Right lobe of liver (tissue), 6 donors: ENCODE data around the gene LHPP. TPM values are rescaled to one million over a fixed set of nuclear protein-coding genes. Genes with fewer than 3 reads are reported as not detected.

ENCODE experiments used
- ATAC-seq, 4 donors: fragments of 200-7000 bp; cut with Tn5 transposase; one replicate each; pipeline ENCODE4 v1.9.1; 2020; ENCODE audit warnings: mild to moderate bottlenecking in 4 of 4, moderate library complexity in 4 of 4
- DNase-seq, 3 donors: peaks; one replicate each; pipeline ENCODE4 v3.0.0-alpha.2; 2020
- H3K27ac ChIP-seq, 3 donors: fragments of 200-600 bp; one replicate each; pipeline ENCODE4 v1.8.0; 2022
- H3K27me3 ChIP-seq, 2 donors: fragments of 200-600 bp; one replicate each; pipeline ENCODE4 v1.8.0; 2022
- H3K36me3 ChIP-seq, 4 donors: fragments of 200-600 bp; sonication (generic) in 1 of 4; one replicate each; pipeline versions ENCODE4 v1.5.1 to v1.8.0; 2017 to 2022; ENCODE audit warnings: control low read depth in 1 of 4
- H3K4me1 ChIP-seq, 4 donors: fragments of 200-600 bp; sonication (generic) in 1 of 4; one replicate each; pipeline versions ENCODE4 v1.5.1 to v1.8.0; 2017 to 2022; ENCODE audit warnings: control low read depth in 1 of 4
- H3K4me3 ChIP-seq, 3 donors: fragments of 200-600 bp; one replicate each; pipeline ENCODE4 v1.8.0; 2022
- H3K9me3 ChIP-seq, 4 donors: fragments of 200-600 bp; sonication (generic) in 1 of 4; one replicate each; pipeline versions ENCODE4 v1.5.1 to v1.8.0; 2017 to 2022; ENCODE audit warnings: control low read depth in 1 of 4
- POLR2A ChIP-seq: fragments of 450-650 bp; IDR thresholded peaks from one replicate; pipeline ENCODE4 v1.6.1; 2017; ENCODE audit warnings: antibody characterized with exemption, mild to moderate bottlenecking
- WGBS: methylation state at CpG from one replicate; pipeline ENCODE4 v1.1.6; 2018; ENCODE audit warnings: low coverage, low lambda C conversion rate; ENCODE audit not compliant: insufficient coverage; ENCODE audit errors: missing lambda C conversion rate; 5-methylcytosine and 5-hydroxymethylcytosine counted together
- intact Hi-C, 2 donors: fragments of 100-400 bp; cut with DNase I; formaldehyde crosslinking; loops; one replicate each; pipeline versions ENCODE4 v1.11.2 to v1.14.1; 2022
- long read RNA-seq: library from polyadenylated mRNA; unstranded; transcript quantifications from one replicate; pipeline ENCODE4 v2.0.0, GENCODE V29; 2019
- total RNA-seq, 6 experiments: library from RNA; depleted of rRNA in 2 of 6; stranded (reverse); fragments of >200 nt in 2 of 6; fragmentation: NEBNext Ultra II Directional in 3 of 6; extraction: Animal tissue kit (Norgen Biotek cat#: 25700) in 3 of 6; gene quantifications; one replicate each; pipeline versions ENCODE4 v1.1.0 to v1.2.4, GENCODE V29; 2016 to 2023
- TF ChIP-seq, protein P1 (sequence below), 4 donors: fragments of 200-600 bp in 3 of 4; fragments of 450-650 bp in 1 of 4; IDR thresholded peaks; one replicate each; pipeline versions ENCODE4 v1.5.1 to v1.8.0; 2016 to 2022; ENCODE audit warnings: antibody characterized with exemption in 4 of 4, mild to moderate bottlenecking in 2 of 4
- donor health status: DM: no; HTN: yes; CAD: no.
- donor health status: DM: no; HTN: no; CAD: no.
- donor health status: DM: no; HTN: no; CAD: no.
- donor health status: DM: no; HTN: yes; CAD: no.
- donor health status: DM: no; HTN: yes; CAD: no.

LHPP gene
- total RNA-seq: 10 to 100 TPM; 19.3 to 56.3 (median 36.3) TPM
- long read RNA-seq, partial matches to known transcripts: 0 of 13 reads
- long read RNA-seq, other reads (novel, unspliced or antisense): 8 of 13 reads

- TF ChIP-seq, protein P1, sequence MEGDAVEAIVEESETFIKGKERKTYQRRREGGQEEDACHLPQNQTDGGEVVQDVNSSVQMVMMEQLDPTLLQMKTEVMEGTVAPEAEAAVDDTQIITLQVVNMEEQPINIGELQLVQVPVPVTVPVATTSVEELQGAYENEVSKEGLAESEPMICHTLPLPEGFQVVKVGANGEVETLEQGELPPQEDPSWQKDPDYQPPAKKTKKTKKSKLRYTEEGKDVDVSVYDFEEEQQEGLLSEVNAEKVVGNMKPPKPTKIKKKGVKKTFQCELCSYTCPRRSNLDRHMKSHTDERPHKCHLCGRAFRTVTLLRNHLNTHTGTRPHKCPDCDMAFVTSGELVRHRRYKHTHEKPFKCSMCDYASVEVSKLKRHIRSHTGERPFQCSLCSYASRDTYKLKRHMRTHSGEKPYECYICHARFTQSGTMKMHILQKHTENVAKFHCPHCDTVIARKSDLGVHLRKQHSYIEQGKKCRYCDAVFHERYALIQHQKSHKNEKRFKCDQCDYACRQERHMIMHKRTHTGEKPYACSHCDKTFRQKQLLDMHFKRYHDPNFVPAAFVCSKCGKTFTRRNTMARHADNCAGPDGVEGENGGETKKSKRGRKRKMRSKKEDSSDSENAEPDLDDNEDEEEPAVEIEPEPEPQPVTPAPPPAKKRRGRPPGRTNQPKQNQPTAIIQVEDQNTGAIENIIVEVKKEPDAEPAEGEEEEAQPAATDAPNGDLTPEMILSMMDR (IDR thresholded peaks at IDR 0.05): peak; percentile 43 to 67 (median 50)
- peak; percentile 56 for TF ChIP-seq POLR2A
- peak within 1 kb of the TSS; percentile 65 to 88 (median 73) for H3K4me3 ChIP-seq
- 0% methylated on average over 11 of the region's 81 CpGs for WGBS
- DNase-seq (peak; percentile 90 to 93 (median 91)), ATAC-seq (peak; percentile 89 to 95 (median 93))
- peak within 1 kb of the TSS; percentile 71 to 84 (median 77) for H3K27ac ChIP-seq
- H3K36me3 ChIP-seq: no peaks in the 10 kb centered on the region
- no peaks in the 10 kb centered on the region for H3K9me3 ChIP-seq
- H3K4me1 ChIP-seq: peaks cover 0 to 43% (median 9%) of the 10 kb centered on the region in 4 donors
- H3K27me3 ChIP-seq: no peaks in the 10 kb centered on the region
- intact Hi-C loops: no loop called here
Measured at GRCh38 chr10:124461642-124462347, at the start of gene LHPP. Gene LHPP (plus strand): TSS chr10:124461823. CDS start chr10:124461863, 40 bp downstream.

DNA sequence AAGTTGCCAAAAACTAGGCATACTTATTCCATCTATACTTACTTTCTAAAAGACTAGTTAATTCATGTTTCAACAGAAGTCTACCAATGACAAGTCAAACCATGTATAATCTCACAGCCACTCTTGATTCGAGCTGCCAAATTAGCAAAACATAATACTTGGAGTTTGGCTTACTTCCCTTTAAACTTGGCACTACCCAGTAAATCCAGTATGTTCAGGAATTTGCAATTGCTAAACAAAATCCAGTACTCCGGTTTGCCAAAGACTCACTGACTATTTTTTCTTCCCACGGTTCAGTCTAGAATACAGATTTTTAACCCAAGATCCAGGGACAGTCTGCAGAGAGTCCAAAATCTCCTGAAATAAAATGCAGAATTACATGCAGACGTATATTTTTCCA lies 47.5 kb upstream of the LHPP start:
- Histone ChIP-seq H3K27ac (peak overlapping the region in 1 of 3 donors; percentile 3), H3K9me3 (no peaks in the 10 kb centered on the region), H3K27me3 (no peaks in the 10 kb centered on the region), H3K36me3 (no peaks in the 10 kb centered on the region), H3K4me3 (no peak overlapping the region), H3K4me1 (peaks cover 0 to 33% (median 3%) of the 10 kb centered on the region in 4 donors)
- ATAC-seq: peak in 1 of 4 donors; percentile 4
- no peak for DNase-seq
- intact Hi-C loops: no loop called here
- no peak for TF ChIP-seq POLR2A
- TF ChIP-seq, protein P1 (IDR thresholded peaks at IDR 0.05): no peak
- WGBS: 23% methylated on average over 4 of the region's 4 CpGs

GRCh38 chr10:124415210-124415609 lies 46.4 kb upstream of the LHPP start:
- TF ChIP-seq, protein P1 (IDR thresholded peaks at IDR 0.05): no peak
- no peak for TF ChIP-seq POLR2A
- intact Hi-C loops: no loop called here
- H3K4me3 ChIP-seq: no peak overlapping the region
- 92% methylated on average over 2 of the region's 2 CpGs for WGBS
- ATAC-seq: no peak
- peaks cover 0 to 33% (median 3%) of the 10 kb centered on the region in 4 donors for H3K4me1 ChIP-seq
- no peak for DNase-seq
- no peaks in the 10 kb centered on the region for H3K27me3 ChIP-seq
- H3K9me3 ChIP-seq: no peaks in the 10 kb centered on the region
- H3K27ac ChIP-seq: no peak overlapping the region
- H3K36me3 ChIP-seq: no peaks in the 10 kb centered on the region

DNA sequence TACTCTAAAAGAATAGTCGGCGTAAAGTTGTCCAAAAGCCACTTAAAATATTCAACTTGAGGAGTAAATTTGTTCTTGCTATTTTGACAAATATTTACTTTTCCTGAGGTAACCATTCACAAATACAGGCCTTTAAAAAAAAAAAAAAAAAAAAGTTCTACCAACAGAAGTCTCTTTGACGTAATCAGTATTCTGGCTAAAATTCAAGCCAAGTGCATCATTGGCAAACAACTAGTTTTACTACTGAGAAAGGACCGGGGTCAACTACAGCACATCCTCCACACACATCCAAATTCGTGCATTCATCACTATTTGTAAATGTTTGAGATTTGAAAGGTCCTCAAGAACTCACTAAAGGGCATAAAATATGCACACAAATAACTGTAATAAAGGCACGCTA lies 44.9 kb upstream of the LHPP start:
- Histone ChIP-seq H3K36me3 (no peaks in the 10 kb centered on the region), H3K4me1 (peaks cover 0 to 33% (median 3%) of the 10 kb centered on the region in 4 donors), H3K27ac (peak overlapping the region in 1 of 3 donors; percentile 34), H3K4me3 (peak overlapping the region in 1 of 3 donors; percentile 2), H3K9me3 (no peaks in the 10 kb centered on the region), H3K27me3 (no peaks in the 10 kb centered on the region)
- TF ChIP-seq, protein P1 (IDR thresholded peaks at IDR 0.05): no peak
- no peak for TF ChIP-seq POLR2A
- DNase-seq (peak in 1 of 3 donors; percentile 54), ATAC-seq (peak; percentile 4 to 44 (median 36))
- intact Hi-C loops: no loop called here
- WGBS: 24% methylated on average over 6 of the region's 6 CpGs
